A549 (cell line): ENCODE data around the gene KCNMA1.

Source experiments
- CTCF ChIP-seq: fragments of >200 bp; sonication (Bioruptor Twin); formaldehyde crosslinking; IDR thresholded peaks from 3 replicates; pipeline ENCODE4 v1.5.1; 2016
- MAFK ChIP-seq: fragments of 450-650 bp; IDR thresholded peaks from 2 replicates; pipeline ENCODE4 v1.6.1; 2014; ENCODE audit not compliant: partially characterized antibody
- MAX ChIP-seq: IDR thresholded peaks from 2 replicates; pipeline ENCODE4 v1.6.1; 2012
- RARB ChIP-seq: fragments of 250-450 bp; sonication (Bioruptor Pico); IDR thresholded peaks from 2 replicates; pipeline ENCODE4 v1.8.0; 2021; ENCODE audit warnings: mild to moderate bottlenecking, moderate library complexity
- TF ChIP-seq, protein P1 (sequence below): fragments of 200-600 bp; sonication (generic); IDR thresholded peaks from 2 replicates; pipeline ENCODE4 v1.6.1; 2016; ENCODE audit warnings: antibody characterized with exemption, mild to moderate bottlenecking, moderate library complexity

DNA sequence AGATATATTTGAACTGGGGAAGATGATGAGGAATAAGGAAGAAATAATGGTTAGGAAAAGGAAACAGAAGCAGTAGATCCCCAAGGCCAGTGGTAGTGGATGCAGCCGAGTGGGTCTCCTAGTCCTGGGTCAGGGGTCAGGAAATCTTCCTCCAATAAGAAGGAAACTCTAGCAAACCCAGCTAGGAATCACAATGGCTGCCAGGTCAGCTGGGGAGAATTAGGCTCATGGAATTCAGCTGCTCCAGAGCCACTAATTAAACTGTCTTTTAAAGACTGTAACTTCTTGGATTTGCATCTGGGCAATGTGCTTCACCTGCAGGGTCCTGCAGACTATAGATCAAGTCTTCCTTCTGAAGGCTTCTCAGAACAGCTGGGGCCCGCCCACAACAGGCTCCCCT lies 644.4 kb downstream of the KCNMA1 start:
- TF ChIP-seq, protein P1, sequence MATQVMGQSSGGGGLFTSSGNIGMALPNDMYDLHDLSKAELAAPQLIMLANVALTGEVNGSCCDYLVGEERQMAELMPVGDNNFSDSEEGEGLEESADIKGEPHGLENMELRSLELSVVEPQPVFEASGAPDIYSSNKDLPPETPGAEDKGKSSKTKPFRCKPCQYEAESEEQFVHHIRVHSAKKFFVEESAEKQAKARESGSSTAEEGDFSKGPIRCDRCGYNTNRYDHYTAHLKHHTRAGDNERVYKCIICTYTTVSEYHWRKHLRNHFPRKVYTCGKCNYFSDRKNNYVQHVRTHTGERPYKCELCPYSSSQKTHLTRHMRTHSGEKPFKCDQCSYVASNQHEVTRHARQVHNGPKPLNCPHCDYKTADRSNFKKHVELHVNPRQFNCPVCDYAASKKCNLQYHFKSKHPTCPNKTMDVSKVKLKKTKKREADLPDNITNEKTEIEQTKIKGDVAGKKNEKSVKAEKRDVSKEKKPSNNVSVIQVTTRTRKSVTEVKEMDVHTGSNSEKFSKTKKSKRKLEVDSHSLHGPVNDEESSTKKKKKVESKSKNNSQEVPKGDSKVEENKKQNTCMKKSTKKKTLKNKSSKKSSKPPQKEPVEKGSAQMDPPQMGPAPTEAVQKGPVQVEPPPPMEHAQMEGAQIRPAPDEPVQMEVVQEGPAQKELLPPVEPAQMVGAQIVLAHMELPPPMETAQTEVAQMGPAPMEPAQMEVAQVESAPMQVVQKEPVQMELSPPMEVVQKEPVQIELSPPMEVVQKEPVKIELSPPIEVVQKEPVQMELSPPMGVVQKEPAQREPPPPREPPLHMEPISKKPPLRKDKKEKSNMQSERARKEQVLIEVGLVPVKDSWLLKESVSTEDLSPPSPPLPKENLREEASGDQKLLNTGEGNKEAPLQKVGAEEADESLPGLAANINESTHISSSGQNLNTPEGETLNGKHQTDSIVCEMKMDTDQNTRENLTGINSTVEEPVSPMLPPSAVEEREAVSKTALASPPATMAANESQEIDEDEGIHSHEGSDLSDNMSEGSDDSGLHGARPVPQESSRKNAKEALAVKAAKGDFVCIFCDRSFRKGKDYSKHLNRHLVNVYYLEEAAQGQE, result no peak
- TF ChIP-seq CTCF, result no peak
- TF ChIP-seq RARB (CRISPR knock-in tag), result no peak
- no peak for TF ChIP-seq MAFK
- TF ChIP-seq MAX, result no peak
